Spleen (tissue), 11 donors: ENCODE measurements around the gene XDH. TPM values are rescaled to one million over a fixed set of nuclear protein-coding genes. Genes with fewer than 3 reads are reported as not detected.

Experiments
- DNase-seq: peaks from one replicate; pipeline ENCODE4 v3.0.0-alpha.2; 2020
- H3K27ac ChIP-seq, 8 donors: fragments of 200-600 bp; sonication (generic) in 7 of 8; 1 replicate in 4 of 8; 2 replicates in 4 of 8; pipeline versions ENCODE4 v1.5.0 to v1.8.0; 2016 to 2021; ENCODE audit warnings: inconsistent platforms in 4 of 8, mild to moderate bottlenecking in 4 of 8, moderate library complexity in 1 of 8
- H3K27me3 ChIP-seq, 7 donors: fragments of 200-600 bp; sonication (generic) in 6 of 7; replicated peaks in 1 of 7; 1 replicate in 4 of 7; 2 replicates in 3 of 7; pipeline versions ENCODE4 v1.5.0 to v1.8.0; 2016 to 2021; ENCODE audit warnings: inconsistent platforms in 3 of 7, mild to moderate bottlenecking in 1 of 7
- H3K36me3 ChIP-seq, 6 donors: fragments of 200-600 bp; sonication (generic) in 5 of 6; 1 replicate in 4 of 6; 2 replicates in 2 of 6; pipeline versions ENCODE4 v1.5.0 to v1.8.0; 2016 to 2021; ENCODE audit warnings: inconsistent platforms in 2 of 6
- H3K4me1 ChIP-seq, 6 donors: fragments of 200-600 bp; sonication (generic) in 5 of 6; 1 replicate in 3 of 6; 2 replicates in 3 of 6; pipeline versions ENCODE4 v1.5.0 to v1.8.0; 2016 to 2021; ENCODE audit warnings: inconsistent platforms in 3 of 6
- H3K4me3 ChIP-seq, 8 donors: fragments of 200-600 bp; sonication (generic) in 7 of 8; 1 replicate in 4 of 8; 2 replicates in 4 of 8; pipeline versions ENCODE4 v1.5.0 to v1.8.0; 2016 to 2021; ENCODE audit warnings: inconsistent platforms in 4 of 8, mild to moderate bottlenecking in 4 of 8, moderate library complexity in 2 of 8
- H3K9me3 ChIP-seq, 8 donors: fragments of 200-600 bp; sonication (generic) in 7 of 8; 1 replicate in 4 of 8; 2 replicates in 4 of 8; pipeline versions ENCODE4 v1.5.0 to v1.8.0; 2016 to 2021; ENCODE audit warnings: inconsistent platforms in 4 of 8
- CTCF ChIP-seq, 11 experiments: fragments of 200-600 bp in 7 of 11; fragments of 450-650 bp in 4 of 11; sonication (generic) in 4 of 11; IDR thresholded peaks in 8 of 11; conservative IDR thresholded peaks in 3 of 11; 1 replicate in 7 of 11; 2 replicates in 4 of 11; pipeline versions ENCODE4 v1.4.0 to v1.8.0; 2016 to 2021; ENCODE audit warnings: antibody characterized with exemption in 11 of 11, inconsistent platforms in 4 of 11, mild to moderate bottlenecking in 1 of 11
- POLR2A ChIP-seq, 3 donors: fragments of 450-650 bp; IDR thresholded peaks; one replicate each; pipeline ENCODE4 v1.5.1; 2017; ENCODE audit warnings: antibody characterized with exemption in 3 of 3, mild to moderate bottlenecking in 1 of 3
- POLR2AphosphoS5 ChIP-seq, 3 donors: sonication (generic); formaldehyde crosslinking; IDR thresholded peaks; one replicate each; pipeline ENCODE4 v1.5.1; 2017; ENCODE audit warnings: antibody characterized with exemption in 3 of 3
- WGBS, 5 donors: extraction: QIAGEN DNeasy Blood & Tissue Kit in 3 of 5; methylation state at CpG; one replicate each; pipeline versions ENCODE4 v1.1.5 to v1.1.7; 2013 to 2018; 5-methylcytosine and 5-hydroxymethylcytosine counted together
- intact Hi-C: fragments of 100-400 bp; cut with DNase I; formaldehyde crosslinking; loops from one replicate; pipeline ENCODE4 v1.15.0; 2023; ENCODE audit warnings: low total_unique reads
- polyA plus RNA-seq, 3 donors: library from polyadenylated mRNA; stranded (reverse); fragments of 200-250 nt; gene quantifications; one replicate each; pipeline ENCODE4 v1.2.1, GENCODE V29; 2013
- total RNA-seq, 7 donors: library from RNA; depleted of rRNA in 3 of 7; stranded (reverse); fragments of >200 nt in 3 of 7; fragmentation: NEBNext Ultra II Directional in 4 of 7; extraction: Animal tissue kit (Norgen Biotek cat#: 25700) in 4 of 7; gene quantifications; one replicate each; pipeline versions ENCODE4 v1.1.0 to v1.2.1, GENCODE V29; 2016 to 2021
- donor health status: healthy with polysubstance abuse.
- donor health status: DM: no; HTN: no; CAD: no; lungs with moderate emphysema.
- donor health status: DM: no; HTN: no; CAD: no.
- donor health status: Bipolar disorder and iron deficiency.
- donor health status: healthy.
- donor health status: DM: no; HTN: no; CAD: no.
- donor health status: DM: yes; HTN: yes; CAD: no.

XDH gene
- total and polyA plus RNA-seq, 10 donors, result 0.02 TPM; not detected in 9

- DNase-seq, result no peak
- H3K4me3 ChIP-seq, result no peak overlapping the region
- H3K27me3 ChIP-seq, result peaks cover 0 to 3% (median 0%) of the 10 kb centered on the region in 7 donors
- H3K36me3 ChIP-seq, result no peaks in the 10 kb centered on the region
- intact Hi-C loops, result no loop called here
- H3K27ac ChIP-seq, result no peak overlapping the region
- TF ChIP-seq CTCF (IDR thresholded peaks at IDR 0.05 in 8 of 11, conservative IDR thresholded peaks at IDR 0.05 in 3 of 11) (no peak), POLR2A (IDR thresholded peaks at IDR 0.05) (no peak), POLR2AphosphoS5 (IDR thresholded peaks at IDR 0.05) (no peak)
- no peaks in the 10 kb centered on the region for H3K9me3 ChIP-seq
- H3K4me1 ChIP-seq, result peaks cover 6 to 24% (median 17%) of the 10 kb centered on the region in 6 donors
Measured at GRCh38 chr2:31328026-31328425, 86.5 kb downstream of the XDH start.

- WGBS, 5 donors, result 94 to 100% (median 100%) methylated on average over 1 of the region's 1 CpG
- Histone ChIP-seq H3K36me3 (no peaks in the 10 kb centered on the region), H3K4me3 (no peak overlapping the region), H3K27ac (no peak overlapping the region), H3K9me3 (no peaks in the 10 kb centered on the region), H3K4me1 (peaks cover 6 to 25% (median 17%) of the 10 kb centered on the region in 6 donors), H3K27me3 (no peaks in the 10 kb centered on the region)
- intact Hi-C loops, result no loop called here
- no peak for TF ChIP-seq POLR2A (IDR thresholded peaks at IDR 0.05)
- TF ChIP-seq CTCF (IDR thresholded peaks at IDR 0.05 in 8 of 11, conservative IDR thresholded peaks at IDR 0.05 in 3 of 11), result no peak
- TF ChIP-seq POLR2AphosphoS5 (IDR thresholded peaks at IDR 0.05), result no peak
- no peak for DNase-seq
Measured at GRCh38 chr2:31327505-31327904, 87.0 kb downstream of the XDH start.

DNA sequence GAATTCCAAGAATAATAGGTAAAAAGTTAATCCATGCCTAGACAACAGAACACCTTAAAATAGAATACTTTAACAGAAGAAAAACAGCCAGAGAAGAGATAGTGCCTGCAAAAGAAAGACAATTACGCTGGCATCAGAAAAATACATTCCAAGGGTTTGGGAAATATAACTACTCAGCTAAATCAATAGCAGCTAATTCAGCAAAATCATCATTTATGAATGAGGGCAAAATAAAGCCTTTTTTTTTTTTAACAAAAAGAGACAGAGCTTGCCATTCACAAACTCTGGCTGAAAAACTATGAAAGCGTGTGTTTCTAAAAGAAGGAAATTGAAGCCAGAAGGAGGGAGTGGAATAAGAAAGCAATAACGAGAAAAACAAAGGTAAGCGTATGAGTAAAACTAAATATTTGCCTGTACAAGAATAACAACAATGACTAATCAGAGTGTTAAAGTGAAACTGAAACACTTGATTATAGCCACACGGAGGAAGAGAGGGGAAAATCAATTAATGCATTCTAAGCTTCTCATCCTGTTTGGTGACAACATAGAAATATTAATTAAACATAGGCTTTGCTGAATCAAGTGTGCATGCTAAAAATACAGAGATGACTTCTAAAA, 90.4 kb downstream of the XDH start:
- H3K36me3 ChIP-seq, result no peaks in the 10 kb centered on the region
- peaks cover 16 to 49% (median 30%) of the 10 kb centered on the region in 6 donors for H3K4me1 ChIP-seq
- H3K9me3 ChIP-seq, result no peaks in the 10 kb centered on the region
- DNase-seq, result no peak
- peak overlapping the region in 6 of 8 donors; percentile 17 to 62 (median 27) for H3K4me3 ChIP-seq
- TF ChIP-seq POLR2A (IDR thresholded peaks at IDR 0.05) (no peak), POLR2AphosphoS5 (IDR thresholded peaks at IDR 0.05) (no peak), CTCF (IDR thresholded peaks at IDR 0.05 in 8 of 11, conservative IDR thresholded peaks at IDR 0.05 in 3 of 11) (no peak)
- intact Hi-C loops, result no loop called here
- peak overlapping the region in 6 of 8 donors; percentile 10 to 72 (median 48) for H3K27ac ChIP-seq
- no peaks in the 10 kb centered on the region for H3K27me3 ChIP-seq
- WGBS, 5 donors, result 26 to 35% (median 31%) methylated on average over 5 of the region's 5 CpGs

DNA sequence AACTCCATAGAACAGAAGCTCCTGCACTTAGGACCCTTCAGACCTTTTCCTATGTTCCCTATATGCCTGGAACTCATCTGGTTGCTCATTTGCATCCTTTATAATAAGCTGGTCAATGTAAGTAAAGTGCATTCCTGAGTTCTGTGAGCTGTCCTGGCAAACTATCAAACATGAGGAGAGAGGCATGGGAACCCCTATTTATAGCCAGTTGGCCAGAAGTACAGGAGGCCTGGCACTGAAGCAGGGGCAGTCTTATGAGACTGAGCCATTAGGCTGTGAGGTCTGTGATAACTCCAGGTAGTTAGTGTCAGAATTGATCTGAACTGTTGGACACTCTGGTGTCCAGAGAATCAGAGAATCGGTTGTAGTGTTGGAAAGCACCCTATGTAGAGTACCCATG, 92.2 kb downstream of the XDH start:
- Histone ChIP-seq H3K36me3 (no peaks in the 10 kb centered on the region), H3K4me1 (peaks cover 24 to 67% (median 46%) of the 10 kb centered on the region in 6 donors), H3K27ac (no peak overlapping the region), H3K27me3 (no peaks in the 10 kb centered on the region), H3K4me3 (no peak overlapping the region), H3K9me3 (no peaks in the 10 kb centered on the region)
- TF ChIP-seq POLR2A (IDR thresholded peaks at IDR 0.05) (no peak), CTCF (IDR thresholded peaks at IDR 0.05 in 8 of 11, conservative IDR thresholded peaks at IDR 0.05 in 3 of 11) (no peak)
- WGBS, 5 donors, result 82 to 97% (median 92%) methylated on average over 1 of the region's 1 CpG
- no peak for DNase-seq
- intact Hi-C loops, result no loop called here
